PC-3 (cell line): ENCODE measurements around the gene SLC22A1. TPM values are rescaled to one million over a fixed set of nuclear protein-coding genes. Genes with fewer than 3 reads are reported as not detected.

Experiments
- ATAC-seq: fragments of 200-7000 bp; cut with Tn5 transposase; 2 replicates; pipeline ENCODE4 v1.9.1; 2020; ENCODE audit warnings: mild to moderate bottlenecking, moderate library complexity
- BruUV-seq: library from RNA; stranded (reverse); fragments of 400-500 nt; replicated peaks from 2 replicates; lab custom pipeline; 2021; lab: Mats Ljungman, UMichigan
- CTCF ChIA-PET: fragments of 300-600 bp; sonication (Branson Sonifier 250); formaldehyde crosslinking; loops from one replicate; lab custom pipeline; 2022; ENCODE audit warnings: antibody characterized with exemption; lab: Charles Lee
- POLR2A ChIA-PET: fragments of 300-600 bp; sonication (Branson Sonifier 250); formaldehyde crosslinking; loops from one replicate; lab custom pipeline; 2022; ENCODE audit warnings: antibody characterized with exemption; ENCODE audit not compliant: unreplicated experiment; lab: Charles Lee
- DNase-seq: peaks from one replicate; pipeline ENCODE4 v3.0.0-alpha.2; 2015
- H2AFZ ChIP-seq: fragments of 300-600 bp; sonication (generic); 2 replicates; pipeline ENCODE4 v1.6.0; 2016; ENCODE audit warnings: antibody characterized with exemption, low read length
- H3F3A ChIP-seq: fragments of 300-600 bp; sonication (generic); one replicate; pipeline ENCODE4 v1.6.0; 2017; ENCODE audit warnings: antibody characterized with exemption, low read length, control low read depth, mild to moderate bottlenecking; ENCODE audit not compliant: unreplicated experiment
- H3K27ac ChIP-seq: fragments of 300-600 bp; sonication (generic); 2 replicates; pipeline ENCODE4 v1.5.1; 2016; ENCODE audit warnings: mild to moderate bottlenecking, low read length
- H3K27me3 ChIP-seq: fragments of 300-600 bp; sonication (generic); 2 replicates; pipeline ENCODE4 v1.6.1; 2016; ENCODE audit warnings: low read length, mixed read lengths
- H3K36me3 ChIP-seq: fragments of 300-600 bp; sonication (generic); 2 replicates; pipeline ENCODE4 v1.6.1; 2016; ENCODE audit warnings: low read depth, mixed run types, low read length, mixed read lengths
- H3K4me1 ChIP-seq: fragments of 300-600 bp; sonication (generic); 2 replicates; pipeline ENCODE4 v1.5.1; 2016; ENCODE audit warnings: low read length; ENCODE audit not compliant: insufficient read depth
- H3K4me2 ChIP-seq: fragments of 300-600 bp; sonication (generic); 2 replicates; pipeline ENCODE4 v1.6.0; 2016; ENCODE audit warnings: low read length
- H3K4me3 ChIP-seq: fragments of 300-600 bp; sonication (generic); 2 replicates; pipeline ENCODE4 v1.5.1; 2016; ENCODE audit warnings: mild to moderate bottlenecking, low read length, mixed read lengths
- H3K79me2 ChIP-seq: fragments of 300-600 bp; sonication (generic); 2 replicates; pipeline ENCODE4 v1.6.1; 2017; ENCODE audit warnings: low read length, mixed read lengths
- H3K9ac ChIP-seq: fragments of 300-600 bp; sonication (generic); 2 replicates; pipeline ENCODE4 v1.6.0; 2016; ENCODE audit warnings: mild to moderate bottlenecking, low read length
- H3K9me2 ChIP-seq: fragments of 300-600 bp; sonication (generic); replicated peaks from 2 replicates; pipeline ENCODE4 v1.6.1; 2016; ENCODE audit warnings: mixed run types, low read length, mixed read lengths
- H3K9me3 ChIP-seq: fragments of 300-600 bp; sonication (generic); 2 replicates; pipeline ENCODE4 v1.6.1; 2016; ENCODE audit warnings: low read length, mixed read lengths
- H4K20me1 ChIP-seq: fragments of 300-600 bp; sonication (generic); 2 replicates; pipeline ENCODE4 v1.6.1; 2016; ENCODE audit warnings: low read length, mixed read lengths
- CTCF ChIP-seq: fragments of 300-600 bp; sonication (generic); conservative IDR thresholded peaks from 2 replicates; pipeline ENCODE4 v1.5.1; 2017; ENCODE audit warnings: antibody characterized with exemption, low read depth, mild to moderate bottlenecking, low read length
- EZH2 ChIP-seq: fragments of 300-600 bp; sonication (generic); IDR thresholded peaks from one replicate; pipeline ENCODE4 v1.6.1; 2017; ENCODE audit warnings: antibody characterized with exemption, mild to moderate bottlenecking, low read length; ENCODE audit not compliant: unreplicated experiment
- EZH2phosphoT487 ChIP-seq: fragments of 300-600 bp; sonication (generic); IDR thresholded peaks from 2 replicates; pipeline ENCODE4 v1.6.1; 2018; ENCODE audit warnings: mild to moderate bottlenecking, antibody characterized with exemption, low read length, borderline replicate concordance
- intact Hi-C: fragments of 100-400 bp; cut with micrococcal nuclease; formaldehyde crosslinking; loops from 2 replicates; pipeline ENCODE4 v1.9.0; 2023
- total RNA-seq: library from RNA; depleted of rRNA; stranded (reverse); fragments of >200 nt; gene quantifications from 2 replicates; pipeline ENCODE4 v1.2.3, GENCODE V29; 2014

The SLC22A1 gene
- total RNA-seq, 1 experiment from 2014 or later: 10.2 TPM

- no peaks in the 10 kb centered on the region for H3K9me3 ChIP-seq
These were observed 39.0 kb upstream of the SLC22A1 start for GRCh38 chr6:160082627-160083026.

GRCh38 chr6:160084198-160084776 lies 37.3 kb upstream of the SLC22A1 start:
- no peaks in the 10 kb centered on the region for H3K9me3 ChIP-seq
- no peaks in the 10 kb centered on the region for H3F3A ChIP-seq
- no peak overlapping the region for H3K4me2 ChIP-seq
- H3K27ac ChIP-seq: no peak overlapping the region
- no peaks in the 10 kb centered on the region for H3K9me2 ChIP-seq
- DNase-seq (no peak), ATAC-seq (no peak)
- H2AFZ ChIP-seq: no peak overlapping the region
- peaks cover 4% of the 10 kb centered on the region for H3K4me1 ChIP-seq
- no peak for TF ChIP-seq EZH2
- no peak for TF ChIP-seq CTCF
- TF ChIP-seq EZH2phosphoT487: no peak
- no peak overlapping the region for H3K4me3 ChIP-seq
- no TSS peak for BruUV-seq
- no peaks in the 10 kb centered on the region for H3K27me3 ChIP-seq
- H3K36me3 ChIP-seq: peaks cover 11% of the 10 kb centered on the region
- ChIA-PET POLR2A (no interaction called here), CTCF (no interaction called here)
- intact Hi-C loops: no loop called here
- no peaks in the 10 kb centered on the region for H3K79me2 ChIP-seq
- H4K20me1 ChIP-seq: no peaks in the 10 kb centered on the region
- no peak overlapping the region for H3K9ac ChIP-seq

More at GRCh38 chr6:160082627-160083026, 39.0 kb upstream of the SLC22A1 start:
- Histone ChIP-seq H3F3A (no peaks in the 10 kb centered on the region), H3K79me2 (no peaks in the 10 kb centered on the region), H4K20me1 (no peaks in the 10 kb centered on the region), H3K4me1 (no peaks in the 10 kb centered on the region), H3K4me3 (no peak overlapping the region), H3K27ac (no peak overlapping the region), H3K27me3 (no peaks in the 10 kb centered on the region), H3K36me3 (peaks cover 11% of the 10 kb centered on the region), H3K4me2 (no peak overlapping the region), H3K9ac (no peak overlapping the region), H3K9me2 (no peaks in the 10 kb centered on the region), H2AFZ (no peak overlapping the region)
- no peak for TF ChIP-seq EZH2phosphoT487
- intact Hi-C loops: no loop called here
- ChIA-PET CTCF (no interaction called here), POLR2A (no interaction called here)
- no TSS peak for BruUV-seq
- DNase-seq: no peak
- ATAC-seq: no peak

- Histone ChIP-seq H2AFZ (no peak overlapping the region), H3K4me2 (no peak overlapping the region), H3K4me3 (no peak overlapping the region), H3K27ac (no peak overlapping the region), H3K4me1 (peaks cover 4% of the 10 kb centered on the region), H4K20me1 (no peaks in the 10 kb centered on the region), H3K79me2 (no peaks in the 10 kb centered on the region), H3K36me3 (peaks cover 13% of the 10 kb centered on the region; the same call in 1 of the 2 replicates), H3K9me2 (no peaks in the 10 kb centered on the region), H3F3A (no peaks in the 10 kb centered on the region), H3K9me3 (no peaks in the 10 kb centered on the region), H3K27me3 (no peaks in the 10 kb centered on the region), H3K9ac (no peak overlapping the region)
- intact Hi-C loops: loop anchor here (5.0 kb wide), 1 partner anchor 212 kb away; no protein-coding TSS in a partner anchor
- ChIA-PET POLR2A (no interaction called here), CTCF (no interaction called here)
- DNase-seq: no peak
- BruUV-seq: no TSS peak
- TF ChIP-seq EZH2 (no peak), EZH2phosphoT487 (no peak), CTCF (no peak)
- no peak for ATAC-seq
These were observed 36.4 kb upstream of the SLC22A1 start for GRCh38 chr6:160085226-160085625.
